Stimulated activated CD8-positive, alpha-beta memory T cell treated with anti-CD3 and anti-CD28 coated beads, Interleukin-12 subunit alpha, Interleukin-12 subunit beta, amount 100 ng/mL, for 24 hours (primary cell): ENCODE data around the gene DPP9.

ENCODE experiments used
- DNase-seq: peaks from one replicate; pipeline ENCODE4 v3.0.0-alpha.2; 2020; ENCODE audit errors: extremely low read depth

DPP9 gene

GRCh38 chr19:4656102-4656501 is 67.5 kb downstream of the DPP9 start:
- no peak for DNase-seq

GRCh38 chr19:4654437-4655361 is 68.9 kb downstream of the DPP9 start:
- DNase-seq, result no peak

- DNase-seq, result no peak
These were observed 69.7 kb downstream of the DPP9 start for GRCh38 chr19:4653793-4654436.

- DNase-seq, result no peak
These were observed 71.6 kb downstream of the DPP9 start for GRCh38 chr19:4652075-4652474.

- no peak for DNase-seq
These were observed 73.5 kb downstream of the DPP9 start for GRCh38 chr19:4650159-4650558.

- DNase-seq, result no peak
These were observed 74.1 kb downstream of the DPP9 start for GRCh38 chr19:4649392-4650047.

- no peak for DNase-seq
These were observed 75.7 kb downstream of the DPP9 start for GRCh38 chr19:4647676-4648644.

GRCh38 chr19:4645718-4646117 is 77.9 kb downstream of the DPP9 start:
- DNase-seq, result no peak

- no peak for DNase-seq
These were observed 81.0 kb downstream of the DPP9 start for GRCh38 chr19:4642625-4643024.

GRCh38 chr19:4641132-4641531 is 82.5 kb downstream of the DPP9 start:
- no peak for DNase-seq

GRCh38 chr19:4640247-4641000 is 83.2 kb downstream of the DPP9 start:
- no peak for DNase-seq

- no peak for DNase-seq
These were observed 84.0 kb downstream of the DPP9 start for GRCh38 chr19:4639531-4640246.

- DNase-seq, result peak; percentile 97
These were observed 84.7 kb downstream of the DPP9 start, which contains the start of gene TNFAIP8L1 for GRCh38 chr19:4638828-4639530. TSS of gene TNFAIP8L1 (plus strand) at chr19:4639516. CDS start at chr19:4651870, 12,354 bp downstream.

GRCh38 chr19:4638317-4638716 is 85.3 kb downstream of the DPP9 start:
- no peak for DNase-seq

- no peak for DNase-seq
These were observed 86.9 kb downstream of the DPP9 start for GRCh38 chr19:4636761-4637160.

GRCh38 chr19:4636151-4636717 is 87.4 kb downstream of the DPP9 start:
- DNase-seq, result peak; percentile 50

- no peak for DNase-seq
These were observed 87.9 kb downstream of the DPP9 start for GRCh38 chr19:4635754-4636116.

GRCh38 chr19:4633140-4633967 is 90.3 kb downstream of the DPP9 start:
- DNase-seq, result no peak
